Iris pigment epithelial cell (primary cell): Measurements from ENCODE around the gene APCDD1L.

ENCODE experiments used
- DNase-seq: peaks from one replicate; pipeline ENCODE4 v3.0.0-alpha.2; 2011; ENCODE audit warnings: low read depth

The APCDD1L gene

GRCh38 chr20:58466729-58467571 lies 48.2 kb downstream of the APCDD1L start:
- DNase-seq, result no peak

- no peak for DNase-seq
Observed at GRCh38 chr20:58466095-58466708, 49.0 kb downstream of the APCDD1L start.

- no peak for DNase-seq
Observed at GRCh38 chr20:58464838-58465237, 50.4 kb downstream of the APCDD1L start.

GRCh38 chr20:58463256-58463655 lies 51.9 kb downstream of the APCDD1L start:
- DNase-seq, result no peak

- peak; percentile 12 for DNase-seq
Observed at GRCh38 chr20:58461899-58462298, 53.3 kb downstream of the APCDD1L start.

- no peak for DNase-seq
Observed at GRCh38 chr20:58461104-58461503, 54.1 kb downstream of the APCDD1L start.

GRCh38 chr20:58459058-58459750 lies 56.0 kb downstream of the APCDD1L start:
- DNase-seq, result no peak

- DNase-seq, result peak; percentile 75
Observed at GRCh38 chr20:58458342-58459057, 56.7 kb downstream of the APCDD1L start.

- peak; percentile 86 for DNase-seq
Observed at GRCh38 chr20:58457083-58457695, 58.0 kb downstream of the APCDD1L start.

GRCh38 chr20:58454460-58454859 lies 60.7 kb downstream of the APCDD1L start:
- no peak for DNase-seq

GRCh38 chr20:58453391-58453790 lies 61.8 kb downstream of the APCDD1L start:
- DNase-seq, result no peak

- no peak for DNase-seq
Observed at GRCh38 chr20:58452667-58453255, 62.4 kb downstream of the APCDD1L start.

- DNase-seq, result no peak
Observed at GRCh38 chr20:58450254-58450653, 64.9 kb downstream of the APCDD1L start.

GRCh38 chr20:58449681-58450221 lies 65.4 kb downstream of the APCDD1L start:
- no peak for DNase-seq

GRCh38 chr20:58448958-58449357 lies 66.2 kb downstream of the APCDD1L start:
- DNase-seq, result no peak

- DNase-seq, result peak; percentile 65
Observed at GRCh38 chr20:58447511-58448391, 67.4 kb downstream of the APCDD1L start.

- DNase-seq, result no peak
Observed at GRCh38 chr20:58446960-58447265, 68.3 kb downstream of the APCDD1L start.

GRCh38 chr20:58446264-58446959 lies 68.8 kb downstream of the APCDD1L start:
- no peak for DNase-seq

GRCh38 chr20:58444746-58445255 lies 70.4 kb downstream of the APCDD1L start:
- DNase-seq, result no peak
